Head of caudate nucleus (tissue), 42 donors: ENCODE results near the gene JMJD4.
"Not testable (repeated sequence)": the region's sequence is repeated elsewhere in the genome, so short reads cannot be mapped to it uniquely, and the experiment has no call there.

Experiments
- DNase-seq, 42 donors: peaks; one replicate each; pipeline versions ENCODE4 v3.0.0 to v3.0.0-alpha.2; 2020 to 2021; ENCODE audit warnings: mixed read lengths in 7 of 42
- intact Hi-C: fragments of 100-400 bp; cut with DNase I; formaldehyde crosslinking; loops from one replicate; pipeline ENCODE4 v1.15.0; 2022

JMJD4 gene

GRCh38 chr1:227726318-227726717, 8.8 kb downstream of the JMJD4 start:
- intact Hi-C loops: no loop called here
- no peak for DNase-seq

DNA sequence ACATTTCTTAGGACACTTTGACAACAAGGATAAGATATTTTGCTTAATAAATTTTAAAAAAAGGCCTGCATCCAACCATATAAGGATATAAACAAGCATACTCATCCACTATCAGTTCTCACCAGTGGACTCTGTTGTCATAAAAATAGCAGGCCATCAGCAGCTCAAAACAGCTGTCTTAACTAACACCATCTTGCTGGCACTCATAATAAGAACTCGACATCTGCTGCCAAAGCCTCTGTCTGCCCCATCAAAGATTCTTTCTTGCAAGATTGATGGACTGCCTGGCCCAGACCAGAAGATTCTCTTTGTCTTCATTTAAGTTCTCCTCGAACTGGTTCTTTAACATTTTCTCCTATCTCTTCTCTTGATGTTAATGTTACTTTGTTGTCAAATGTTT, 10.1 kb downstream of the JMJD4 start:
- intact Hi-C loops: no loop called here

DNA sequence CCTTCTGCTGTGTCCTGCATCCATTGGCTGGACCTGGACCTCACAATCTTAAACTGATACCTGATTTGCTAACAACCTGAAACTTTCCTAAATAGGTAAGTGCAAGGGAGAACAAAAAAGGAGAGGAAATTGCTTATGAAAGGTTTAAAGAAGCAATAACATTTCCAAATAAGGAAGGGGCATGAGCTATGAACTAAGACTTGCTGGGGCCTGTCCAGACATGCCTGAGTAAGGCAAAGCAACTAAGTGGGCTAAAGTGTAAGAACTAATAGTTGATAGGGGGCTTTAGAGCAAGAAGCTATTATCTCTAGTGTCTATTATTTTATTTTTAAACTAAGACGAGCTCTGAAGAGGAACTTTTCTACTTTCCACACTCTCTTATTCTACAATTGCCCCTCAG, 11.6 kb downstream of the JMJD4 start:
- intact Hi-C loops: no loop called here
- no peak for DNase-seq

More for the DNA sequence above, 10.1 kb downstream of the JMJD4 start:
- DNase-seq: no peak

DNA sequence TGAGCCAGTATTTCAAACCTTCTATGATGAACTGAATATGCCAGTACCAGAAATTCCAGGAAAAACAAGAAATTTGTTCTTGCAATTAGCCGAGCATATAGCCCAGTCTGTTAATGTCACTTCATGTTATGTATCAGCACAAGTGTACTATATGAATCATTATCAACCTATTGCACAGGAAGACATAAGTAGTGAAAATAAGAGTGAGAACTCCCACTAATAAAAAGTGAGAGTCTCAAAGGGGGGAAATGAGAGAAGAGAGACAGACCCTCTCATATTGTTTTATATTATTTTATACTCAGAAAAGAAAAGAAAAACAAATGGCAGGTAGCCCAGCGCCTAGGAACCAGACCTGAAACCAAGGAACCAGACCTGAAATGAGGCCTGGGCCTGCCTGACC, 16.2 kb downstream of the JMJD4 start:
- intact Hi-C loops: no loop called here

GRCh38 chr1:227712648-227713047, 22.5 kb downstream of the JMJD4 start:
- DNase-seq: no peak
- intact Hi-C loops: no loop called here

More for the DNA sequence above, 16.2 kb downstream of the JMJD4 start:
- DNase-seq: no peak

DNA sequence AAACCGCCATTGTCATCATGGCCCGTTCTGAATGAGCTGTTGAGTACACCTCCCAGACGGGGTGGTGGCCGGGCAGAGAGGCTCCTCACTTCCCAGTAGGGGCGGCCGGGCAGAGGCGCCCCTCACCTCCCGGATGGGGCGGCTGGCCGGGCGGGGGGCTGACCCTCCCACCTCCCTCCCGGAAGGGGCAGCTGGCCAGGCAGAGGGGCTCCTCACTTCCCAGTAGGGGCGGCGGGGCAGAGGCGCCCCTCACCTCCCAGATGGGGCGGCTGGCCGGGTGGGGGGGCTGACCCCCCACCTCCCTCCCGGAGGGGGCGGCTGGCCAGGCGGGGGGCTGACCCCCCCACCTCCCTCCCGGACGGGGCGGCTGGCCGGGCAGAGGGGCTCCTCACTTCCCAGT, 24.6 kb downstream of the JMJD4 start:
- DNase-seq, intact Hi-C loops: not testable (repeated sequence)

DNA sequence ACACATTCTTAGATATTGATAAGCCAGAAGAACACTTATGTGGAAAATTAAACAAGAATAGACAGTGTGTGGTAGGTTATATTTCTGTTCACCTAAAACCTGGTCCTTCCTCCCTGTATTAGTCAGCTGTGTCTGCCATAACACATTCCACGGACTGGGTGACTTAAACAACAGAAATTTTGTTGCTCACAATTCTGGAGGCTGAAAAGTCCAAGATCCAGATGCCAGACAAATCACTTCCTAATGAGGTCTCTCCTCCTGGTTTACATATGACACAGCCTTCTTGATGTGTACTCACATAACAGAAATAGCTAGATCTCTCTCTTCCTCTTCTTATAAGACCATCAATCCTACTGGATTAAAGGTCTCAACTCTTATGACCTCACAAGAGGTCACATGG, 25.7 kb downstream of the JMJD4 start:
- intact Hi-C loops: no loop called here
- DNase-seq: no peak

DNA sequence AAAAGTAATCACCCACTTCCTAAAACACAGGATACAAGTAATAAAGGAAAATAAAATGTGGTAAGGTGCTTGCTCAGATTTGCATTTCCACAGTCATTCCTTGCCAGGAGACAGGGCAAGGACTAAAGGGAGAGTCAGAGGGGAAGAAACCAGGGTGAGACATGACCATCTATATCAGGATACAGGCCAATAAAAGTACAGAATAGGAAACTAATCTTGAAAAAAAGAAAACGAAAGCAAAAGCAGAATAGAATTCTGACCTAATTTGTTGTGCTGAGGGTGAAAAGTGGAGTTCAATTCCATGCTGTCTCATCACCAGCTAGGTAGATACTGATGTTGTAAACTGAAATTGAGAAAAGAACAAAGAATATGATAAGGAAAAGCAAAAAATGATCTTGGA, 27.3 kb downstream of the JMJD4 start:
- DNase-seq: no peak
- intact Hi-C loops: no loop called here

DNA sequence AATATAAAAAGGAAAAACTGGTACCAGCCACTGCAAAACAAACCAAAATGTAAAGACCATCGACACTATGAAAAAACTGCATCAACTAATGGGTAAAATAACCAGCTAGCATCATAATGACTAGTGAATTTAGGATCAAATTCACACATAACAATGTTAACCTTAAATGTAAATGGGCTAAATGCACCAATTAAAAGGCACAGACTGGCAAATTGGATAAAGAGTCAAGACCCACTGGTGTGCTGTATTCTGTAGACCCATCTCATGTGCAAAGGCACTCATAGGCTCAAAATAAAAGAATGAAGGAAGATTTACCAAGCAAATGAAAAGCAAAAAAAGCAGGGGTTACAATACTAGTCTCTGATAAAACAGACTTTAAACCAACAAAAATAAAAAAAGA, 33.5 kb downstream of the JMJD4 start:
- intact Hi-C loops, DNase-seq: not testable (repeated sequence)

- intact Hi-C loops: no loop called here
- DNase-seq: no peak
Observed at GRCh38 chr1:227697321-227697864, 37.7 kb downstream of the JMJD4 start.

DNA sequence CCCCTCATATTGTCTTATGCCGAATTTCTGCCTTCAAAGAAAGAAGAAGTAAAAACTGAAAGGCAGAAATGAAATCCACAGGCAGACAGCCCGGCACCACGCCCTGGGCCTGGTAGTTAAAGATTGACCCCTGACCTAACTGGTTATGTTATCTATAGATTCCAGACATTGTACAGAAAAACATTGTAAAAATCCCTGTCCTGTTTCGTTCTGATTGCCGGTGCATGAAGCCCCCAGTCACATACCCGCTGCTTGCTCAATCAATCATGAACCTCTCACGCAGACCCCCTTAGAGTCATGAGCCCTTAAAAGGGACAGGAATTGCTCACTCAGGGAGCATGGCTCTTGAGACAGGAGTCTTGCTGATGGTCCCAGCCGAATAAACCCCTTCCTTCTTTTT, 49.3 kb downstream of the JMJD4 start:
- DNase-seq: no peak
- intact Hi-C loops: no loop called here
